ENCODE data around the gene KCNQ2.

- TF ChIP-seq, protein P1, sequence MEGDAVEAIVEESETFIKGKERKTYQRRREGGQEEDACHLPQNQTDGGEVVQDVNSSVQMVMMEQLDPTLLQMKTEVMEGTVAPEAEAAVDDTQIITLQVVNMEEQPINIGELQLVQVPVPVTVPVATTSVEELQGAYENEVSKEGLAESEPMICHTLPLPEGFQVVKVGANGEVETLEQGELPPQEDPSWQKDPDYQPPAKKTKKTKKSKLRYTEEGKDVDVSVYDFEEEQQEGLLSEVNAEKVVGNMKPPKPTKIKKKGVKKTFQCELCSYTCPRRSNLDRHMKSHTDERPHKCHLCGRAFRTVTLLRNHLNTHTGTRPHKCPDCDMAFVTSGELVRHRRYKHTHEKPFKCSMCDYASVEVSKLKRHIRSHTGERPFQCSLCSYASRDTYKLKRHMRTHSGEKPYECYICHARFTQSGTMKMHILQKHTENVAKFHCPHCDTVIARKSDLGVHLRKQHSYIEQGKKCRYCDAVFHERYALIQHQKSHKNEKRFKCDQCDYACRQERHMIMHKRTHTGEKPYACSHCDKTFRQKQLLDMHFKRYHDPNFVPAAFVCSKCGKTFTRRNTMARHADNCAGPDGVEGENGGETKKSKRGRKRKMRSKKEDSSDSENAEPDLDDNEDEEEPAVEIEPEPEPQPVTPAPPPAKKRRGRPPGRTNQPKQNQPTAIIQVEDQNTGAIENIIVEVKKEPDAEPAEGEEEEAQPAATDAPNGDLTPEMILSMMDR (IDR thresholded peaks at IDR 0.05) = no peak
- TF ChIP-seq POLR2A (IDR thresholded peaks at IDR 0.05) = no peak
These were observed 56.6 kb downstream of the KCNQ2 start for GRCh38 chr20:63415647-63416391.

Data from adrenal gland (tissue), 5 donors.